ENCODE data around the gene PSMD11.

- TF ChIP-seq YY1 (IDR thresholded peaks at IDR 0.05; ENCODE audit: insufficient read depth, insufficient read length) (no peak), SUZ12 (IDR thresholded peaks at IDR 0.05; ENCODE audit: extremely low read depth, insufficient read depth, insufficient read length) (no peak)
Observed at GRCh38 chr17:32523017-32523680, 78.8 kb downstream of the PSMD11 start.

All from NT2/D1 (cell line).